GM12875 (cell line): Measurements from ENCODE around the gene COL4A4.
"Not testable (repeated sequence)": the region's sequence is repeated elsewhere in the genome, so short reads cannot be mapped to it uniquely, and the experiment has no call there.

Source experiments
- H3K4me3 ChIP-seq: one replicate; pipeline ENCODE4 v1.5.1; 2011; ENCODE audit warnings: low read depth, low read length, control low read depth
- TF ChIP-seq, protein P1 (sequence below): IDR thresholded peaks from 2 replicates; pipeline ENCODE4 v1.5.1; 2011; ENCODE audit warnings: low read depth, mild to moderate bottlenecking, control low read depth, inconsistent platforms, low read length, moderate library complexity, borderline replicate concordance; ENCODE audit not compliant: insufficient read depth

COL4A4 gene

GRCh38 chr2:227097495-227098161 is 66.4 kb downstream of the COL4A4 start:
- TF ChIP-seq, protein P1, sequence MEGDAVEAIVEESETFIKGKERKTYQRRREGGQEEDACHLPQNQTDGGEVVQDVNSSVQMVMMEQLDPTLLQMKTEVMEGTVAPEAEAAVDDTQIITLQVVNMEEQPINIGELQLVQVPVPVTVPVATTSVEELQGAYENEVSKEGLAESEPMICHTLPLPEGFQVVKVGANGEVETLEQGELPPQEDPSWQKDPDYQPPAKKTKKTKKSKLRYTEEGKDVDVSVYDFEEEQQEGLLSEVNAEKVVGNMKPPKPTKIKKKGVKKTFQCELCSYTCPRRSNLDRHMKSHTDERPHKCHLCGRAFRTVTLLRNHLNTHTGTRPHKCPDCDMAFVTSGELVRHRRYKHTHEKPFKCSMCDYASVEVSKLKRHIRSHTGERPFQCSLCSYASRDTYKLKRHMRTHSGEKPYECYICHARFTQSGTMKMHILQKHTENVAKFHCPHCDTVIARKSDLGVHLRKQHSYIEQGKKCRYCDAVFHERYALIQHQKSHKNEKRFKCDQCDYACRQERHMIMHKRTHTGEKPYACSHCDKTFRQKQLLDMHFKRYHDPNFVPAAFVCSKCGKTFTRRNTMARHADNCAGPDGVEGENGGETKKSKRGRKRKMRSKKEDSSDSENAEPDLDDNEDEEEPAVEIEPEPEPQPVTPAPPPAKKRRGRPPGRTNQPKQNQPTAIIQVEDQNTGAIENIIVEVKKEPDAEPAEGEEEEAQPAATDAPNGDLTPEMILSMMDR = no peak
- H3K4me3 ChIP-seq = no peak overlapping the region

GRCh38 chr2:227095346-227095745 is 68.7 kb downstream of the COL4A4 start:
- no peak overlapping the region for H3K4me3 ChIP-seq

DNA sequence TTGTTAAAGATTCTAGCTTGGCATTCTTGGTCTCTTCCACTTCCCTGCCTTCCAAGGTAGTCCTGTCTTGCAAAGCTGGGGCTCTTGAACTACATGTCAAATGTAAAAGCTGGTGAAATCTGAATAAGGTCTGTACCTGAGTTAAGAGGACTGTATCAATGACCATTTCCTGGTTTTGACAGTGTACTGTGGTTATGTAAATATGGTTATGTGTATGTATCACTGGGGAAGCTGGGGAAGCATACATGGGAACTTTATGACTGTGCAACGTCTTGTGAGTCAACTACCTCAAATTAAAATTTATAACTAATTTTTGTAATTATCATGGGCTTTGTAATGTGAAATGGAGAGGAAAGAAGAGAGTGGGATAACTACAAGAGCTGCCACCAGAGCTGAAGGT is 81.7 kb downstream of the COL4A4 start:
- H3K4me3 ChIP-seq = no peak overlapping the region
- TF ChIP-seq, protein P1 = no peak

More at GRCh38 chr2:227095346-227095745, 68.7 kb downstream of the COL4A4 start:
- TF ChIP-seq, protein P1 = no peak

GRCh38 chr2:227079726-227080125 is 84.3 kb downstream of the COL4A4 start:
- TF ChIP-seq, protein P1 = no peak
- H3K4me3 ChIP-seq = no peak overlapping the region

DNA sequence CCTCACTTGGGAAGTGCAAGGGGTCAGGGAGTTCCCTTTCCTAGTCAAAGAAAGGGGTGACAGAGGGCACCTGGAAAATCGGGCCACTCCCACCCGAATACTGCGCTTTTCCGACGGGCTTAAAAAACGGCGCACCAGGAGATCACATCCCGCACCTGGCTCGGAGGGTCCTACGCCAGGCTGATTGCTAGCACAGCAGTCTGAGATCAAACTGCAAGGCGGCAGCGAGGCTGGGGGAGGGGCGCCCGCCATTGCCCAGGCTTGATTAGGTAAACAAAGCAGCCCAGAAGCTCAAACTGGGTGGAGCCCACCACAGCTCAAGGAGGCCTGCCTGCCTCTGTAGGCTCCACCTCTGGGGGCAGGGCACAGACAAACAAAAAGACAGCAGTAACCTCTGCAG is 98.9 kb downstream of the COL4A4 start:
- not testable (repeated sequence) for H3K4me3 ChIP-seq

- TF ChIP-seq, protein P1 = no peak
- H3K4me3 ChIP-seq = no peak overlapping the region
Observed at GRCh38 chr2:227058888-227059399, 105.1 kb downstream of the COL4A4 start.

GRCh38 chr2:227057743-227058447 is 106.1 kb downstream of the COL4A4 start:
- no peak overlapping the region for H3K4me3 ChIP-seq
- TF ChIP-seq, protein P1 = no peak
